ENCODE measurements around the gene HSPA9. TPM values are rescaled to one million over a fixed set of nuclear protein-coding genes. Genes with fewer than 3 reads are reported as not detected.
A peak's percentile ranks its signal among the peaks of the same experiment; 100 is the strongest.

HSPA9 gene
- total and polyA plus RNA-seq, 2 experiments from 2014 or later, result 213 to 292 TPM

GRCh38 chr5:138605254-138605972, 30.2 kb upstream of the HSPA9 start:
- H3K4me1 ChIP-seq (ENCODE audit: low read depth), result peaks cover 11% of the 10 kb centered on the region
- no peak for TF ChIP-seq CTCF (IDR thresholded peaks at IDR 0.05; ENCODE audit: low read depth, low read length)
- peak in 1 of 2 donors; percentile 45 for DNase-seq (ENCODE audit: low read depth in 1 of 2, low spot score in 1 of 2)
- no peaks in the 10 kb centered on the region for H3K27me3 ChIP-seq
- no peaks in the 10 kb centered on the region for H3K9me3 ChIP-seq (ENCODE audit: low read depth)
- H3K27ac ChIP-seq, result no peak overlapping the region
- H3K36me3 ChIP-seq, result no peaks in the 10 kb centered on the region
- H3K4me3 ChIP-seq, result no peak overlapping the region

- peaks cover 6% of the 10 kb centered on the region for H3K4me1 ChIP-seq (ENCODE audit: low read depth)
- H3K36me3 ChIP-seq, result no peaks in the 10 kb centered on the region
- no peaks in the 10 kb centered on the region for H3K9me3 ChIP-seq (ENCODE audit: low read depth)
- no peaks in the 10 kb centered on the region for H3K27me3 ChIP-seq
- no peak overlapping the region for H3K4me3 ChIP-seq
- DNase-seq (ENCODE audit: low read depth in 1 of 2, low spot score in 1 of 2), result no peak
- H3K27ac ChIP-seq, result no peak overlapping the region
- TF ChIP-seq CTCF (IDR thresholded peaks at IDR 0.05; ENCODE audit: low read depth, low read length), result no peak
Observed at GRCh38 chr5:138604176-138604785, 29.1 kb upstream of the HSPA9 start.

GRCh38 chr5:138603249-138603920, 28.2 kb upstream of the HSPA9 start:
- DNase-seq (ENCODE audit: low read depth in 1 of 2, low spot score in 1 of 2), result peak in 1 of 2 donors; percentile 53
- Histone ChIP-seq H3K36me3 (no peaks in the 10 kb centered on the region), H3K9me3 (ENCODE audit: low read depth) (no peaks in the 10 kb centered on the region), H3K27ac (no peak overlapping the region), H3K4me3 (no peak overlapping the region), H3K27me3 (no peaks in the 10 kb centered on the region), H3K4me1 (ENCODE audit: low read depth) (peaks cover 6% of the 10 kb centered on the region)
- no peak for TF ChIP-seq CTCF (IDR thresholded peaks at IDR 0.05; ENCODE audit: low read depth, low read length)

- Histone ChIP-seq H3K9me3 (ENCODE audit: low read depth) (no peaks in the 10 kb centered on the region), H3K36me3 (no peaks in the 10 kb centered on the region), H3K4me3 (no peak overlapping the region), H3K27me3 (no peaks in the 10 kb centered on the region), H3K4me1 (ENCODE audit: low read depth) (peaks cover 6% of the 10 kb centered on the region), H3K27ac (no peak overlapping the region)
- TF ChIP-seq CTCF (IDR thresholded peaks at IDR 0.05; ENCODE audit: low read depth, low read length), result no peak
- no peak for DNase-seq (ENCODE audit: low read depth in 1 of 2, low spot score in 1 of 2)
Observed at GRCh38 chr5:138602371-138603000, 27.3 kb upstream of the HSPA9 start.

GRCh38 chr5:138601444-138601843, 26.2 kb upstream of the HSPA9 start:
- H3K9me3 ChIP-seq (ENCODE audit: low read depth), result no peaks in the 10 kb centered on the region
- no peak overlapping the region for H3K4me3 ChIP-seq
- no peaks in the 10 kb centered on the region for H3K36me3 ChIP-seq
- H3K27me3 ChIP-seq, result no peaks in the 10 kb centered on the region
- H3K27ac ChIP-seq, result no peak overlapping the region
- no peak for TF ChIP-seq CTCF (IDR thresholded peaks at IDR 0.05; ENCODE audit: low read depth, low read length)
- DNase-seq (ENCODE audit: low read depth in 1 of 2, low spot score in 1 of 2), result peak in 1 of 2 donors; percentile 91
- peaks cover 4% of the 10 kb centered on the region for H3K4me1 ChIP-seq (ENCODE audit: low read depth)

All from cardiac muscle cell (in vitro differentiated cells and primary cell).